SK-N-SH treated with all-trans-retinoic acid at 6 μM for 48 hours (cell line): ENCODE data around the gene CMKLR1.

Source experiments
- ATAC-seq: fragments of 200-7000 bp; cut with Tn5 transposase; 3 replicates; pipeline ENCODE4 v1.9.1; 2020; ENCODE audit warnings: mild to moderate bottlenecking, moderate library complexity
- BACH2 ChIP-seq: fragments of 250-450 bp; sonication (Bioruptor Pico); IDR thresholded peaks from 2 replicates; pipeline ENCODE4 v1.9.0; 2021; ENCODE audit warnings: mild to moderate bottlenecking, borderline replicate concordance
- CSDC2 ChIP-seq: fragments of 250-450 bp; sonication (Bioruptor Pico); IDR thresholded peaks from 2 replicates; pipeline ENCODE4 v1.5.0; 2020; ENCODE audit warnings: mild to moderate bottlenecking, moderate library complexity
- ESRRG ChIP-seq: fragments of 250-450 bp; sonication (Bioruptor Pico); IDR thresholded peaks from 2 replicates; pipeline ENCODE4 v1.6.1; 2021; ENCODE audit warnings: mild to moderate bottlenecking
- GLIS3 ChIP-seq: fragments of 250-450 bp; sonication (Bioruptor Pico); IDR thresholded peaks from 2 replicates; pipeline ENCODE4 v1.5.0; 2020; ENCODE audit warnings: mild to moderate bottlenecking, moderate library complexity
- OSR1 ChIP-seq: fragments of 250-450 bp; sonication (Bioruptor Pico); IDR thresholded peaks from 2 replicates; pipeline ENCODE4 v1.8.0; 2022; ENCODE audit warnings: moderate library complexity, mild to moderate bottlenecking, inconsistent platforms
- PPARA ChIP-seq: fragments of 250-450 bp; sonication (Bioruptor Pico); IDR thresholded peaks from 2 replicates; pipeline ENCODE4 v1.5.0; 2020; ENCODE audit warnings: mild to moderate bottlenecking, borderline replicate concordance
- RARB ChIP-seq: fragments of 250-450 bp; sonication (Bioruptor Pico); IDR thresholded peaks from 2 replicates; pipeline ENCODE4 v1.8.0; 2021; ENCODE audit warnings: mild to moderate bottlenecking, moderate library complexity
- SNAI2 ChIP-seq: fragments of 250-450 bp; sonication (Bioruptor Pico); IDR thresholded peaks from 2 replicates; pipeline ENCODE4 v1.5.0; 2020; ENCODE audit warnings: mild to moderate bottlenecking, moderate library complexity
- TCF4 ChIP-seq: fragments of 250-450 bp; sonication (Bioruptor Pico); IDR thresholded peaks from 2 replicates; pipeline ENCODE4 v1.8.0; 2021; ENCODE audit warnings: mild to moderate bottlenecking, moderate library complexity, borderline replicate concordance
- TOX ChIP-seq: fragments of 250-450 bp; sonication (Bioruptor Pico); IDR thresholded peaks from 2 replicates; pipeline ENCODE4 v1.8.0; 2021; ENCODE audit warnings: mild to moderate bottlenecking, moderate library complexity, borderline replicate concordance
- ZC3H10 ChIP-seq: fragments of 250-450 bp; sonication (Bioruptor Pico); IDR thresholded peaks from 2 replicates; pipeline ENCODE4 v1.5.1; 2021; ENCODE audit warnings: mild to moderate bottlenecking, moderate library complexity
- ZFP3 ChIP-seq: fragments of 250-450 bp; sonication (Bioruptor Pico); IDR thresholded peaks from 2 replicates; pipeline ENCODE4 v1.5.0; 2020; ENCODE audit warnings: mild to moderate bottlenecking, moderate library complexity
- ZFP30 ChIP-seq: fragments of 450-650 bp; formaldehyde crosslinking; IDR thresholded peaks from 2 replicates; pipeline ENCODE4 v1.5.0; 2022; ENCODE audit warnings: mild to moderate bottlenecking, moderate library complexity
- ZNF565 ChIP-seq: fragments of 450-650 bp; formaldehyde crosslinking; conservative IDR thresholded peaks from 2 replicates; pipeline ENCODE4 v1.5.0; 2020; ENCODE audit warnings: low read depth, mild to moderate bottlenecking, moderate library complexity
- ZNF70 ChIP-seq: fragments of 450-650 bp; formaldehyde crosslinking; IDR thresholded peaks from 2 replicates; pipeline ENCODE4 v1.5.0; 2020; ENCODE audit warnings: mild to moderate bottlenecking, moderate library complexity
- ZNF8 ChIP-seq: fragments of 450-650 bp; formaldehyde crosslinking; IDR thresholded peaks from 2 replicates; pipeline ENCODE4 v1.5.0; 2020; ENCODE audit warnings: mild to moderate bottlenecking, moderate library complexity
- TF ChIP-seq, protein P1 (sequence below): fragments of 250-450 bp; sonication (Bioruptor Pico); IDR thresholded peaks from 2 replicates; pipeline ENCODE4 v1.8.0; 2020; ENCODE audit warnings: mild to moderate bottlenecking, moderate library complexity, borderline replicate concordance
- TF ChIP-seq, protein P2 (sequence below): fragments of 250-450 bp; sonication (Bioruptor Pico); IDR thresholded peaks from 2 replicates; pipeline ENCODE4 v1.8.0; 2021; ENCODE audit warnings: low read depth, mild to moderate bottlenecking, moderate library complexity, borderline replicate concordance
- TF ChIP-seq, protein P3 (sequence below): fragments of 250-450 bp; sonication (Bioruptor Pico); IDR thresholded peaks from 2 replicates; pipeline ENCODE4 v1.5.1; 2021; ENCODE audit warnings: mild to moderate bottlenecking, moderate library complexity
- TF ChIP-seq, protein P4 (sequence below): fragments of 250-450 bp; sonication (Bioruptor Pico); IDR thresholded peaks from 2 replicates; pipeline ENCODE4 v1.5.1; 2020; ENCODE audit warnings: low read depth, mild to moderate bottlenecking, moderate library complexity

The CMKLR1 gene

DNA sequence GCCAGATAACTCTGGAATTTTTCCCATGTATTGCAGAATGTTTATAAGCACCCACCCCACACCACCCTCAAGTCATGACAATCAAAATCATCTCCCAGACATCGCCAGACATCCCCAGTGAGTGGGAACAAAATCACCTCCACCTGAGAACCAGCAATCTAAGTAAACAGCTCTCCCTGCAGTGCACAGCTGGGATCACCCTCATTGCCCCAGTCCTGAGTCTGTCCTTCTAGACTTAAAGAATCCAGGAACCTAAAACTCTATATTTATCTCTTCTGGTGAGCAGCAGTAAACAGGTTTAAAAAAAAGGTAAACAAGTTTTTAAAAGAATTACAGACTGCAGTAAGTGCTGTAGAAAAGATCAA lies 43.3 kb upstream of the CMKLR1 start:
- TF ChIP-seq ZFP3 (CRISPR knock-in tag) (no peak), CSDC2 (CRISPR knock-in tag) (no peak)

DNA sequence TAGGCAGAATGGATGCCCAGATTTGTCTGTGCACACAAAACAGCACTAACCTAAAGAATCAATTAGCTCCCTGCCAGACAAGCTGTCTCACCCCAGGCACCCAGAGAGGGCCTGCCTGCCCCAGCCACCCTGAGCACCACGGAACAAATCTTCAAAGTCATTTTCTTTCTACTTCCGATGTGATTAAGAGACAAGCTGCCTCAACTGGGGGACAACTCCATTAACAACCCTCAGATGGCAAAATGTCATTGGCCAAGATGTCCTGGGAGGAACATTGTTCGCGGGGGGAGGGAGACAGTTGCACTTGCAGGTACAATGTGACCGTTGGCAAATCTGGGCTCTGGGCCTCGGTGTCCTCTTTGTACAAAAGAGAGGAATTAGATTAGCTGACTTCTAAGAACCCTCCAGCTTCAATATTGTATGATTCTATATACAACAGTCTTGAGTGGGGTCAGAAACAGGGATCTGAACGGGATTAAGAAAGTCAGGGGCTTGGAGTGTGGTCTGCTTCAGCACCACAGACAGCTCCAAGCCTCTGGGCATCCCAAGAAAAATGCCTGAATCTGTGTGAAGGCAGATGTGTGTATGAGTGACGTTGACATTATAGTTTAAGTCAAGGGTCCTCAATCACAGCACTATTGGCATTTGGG lies 42.8 kb upstream of the CMKLR1 start:
- no peak for ATAC-seq
- TF ChIP-seq TOX (CRISPR knock-in tag) (no peak), PPARA (no peak)
- TF ChIP-seq, protein P1, sequence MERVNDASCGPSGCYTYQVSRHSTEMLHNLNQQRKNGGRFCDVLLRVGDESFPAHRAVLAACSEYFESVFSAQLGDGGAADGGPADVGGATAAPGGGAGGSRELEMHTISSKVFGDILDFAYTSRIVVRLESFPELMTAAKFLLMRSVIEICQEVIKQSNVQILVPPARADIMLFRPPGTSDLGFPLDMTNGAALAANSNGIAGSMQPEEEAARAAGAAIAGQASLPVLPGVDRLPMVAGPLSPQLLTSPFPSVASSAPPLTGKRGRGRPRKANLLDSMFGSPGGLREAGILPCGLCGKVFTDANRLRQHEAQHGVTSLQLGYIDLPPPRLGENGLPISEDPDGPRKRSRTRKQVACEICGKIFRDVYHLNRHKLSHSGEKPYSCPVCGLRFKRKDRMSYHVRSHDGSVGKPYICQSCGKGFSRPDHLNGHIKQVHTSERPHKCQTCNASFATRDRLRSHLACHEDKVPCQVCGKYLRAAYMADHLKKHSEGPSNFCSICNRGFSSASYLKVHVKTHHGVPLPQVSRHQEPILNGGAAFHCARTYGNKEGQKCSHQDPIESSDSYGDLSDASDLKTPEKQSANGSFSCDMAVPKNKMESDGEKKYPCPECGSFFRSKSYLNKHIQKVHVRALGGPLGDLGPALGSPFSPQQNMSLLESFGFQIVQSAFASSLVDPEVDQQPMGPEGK (CRISPR knock-in tag): no peak
- TF ChIP-seq, all 23 proteins: peak for 0

More for the DNA sequence above, 43.3 kb upstream of the CMKLR1 start:
- ATAC-seq: no peak

DNA sequence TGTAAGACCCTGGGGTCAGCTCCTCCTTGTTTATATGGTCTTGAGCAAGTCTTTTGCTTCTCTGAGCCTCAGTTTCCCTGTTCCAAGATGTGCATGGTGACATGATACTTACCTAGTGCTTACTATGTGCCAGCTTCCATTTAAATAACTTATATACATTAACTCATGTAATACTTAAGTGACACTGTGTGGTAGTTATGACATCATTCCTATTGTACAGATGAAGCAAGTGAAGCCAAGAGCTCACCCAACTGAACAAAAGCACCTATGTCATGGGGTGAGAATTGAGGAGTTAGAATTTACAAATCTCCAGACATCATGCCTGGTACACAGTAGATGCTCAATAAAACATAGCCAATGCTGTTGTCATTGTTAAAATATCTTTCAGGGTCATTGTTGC lies 41.3 kb upstream of the CMKLR1 start:
- TF ChIP-seq, protein P2, sequence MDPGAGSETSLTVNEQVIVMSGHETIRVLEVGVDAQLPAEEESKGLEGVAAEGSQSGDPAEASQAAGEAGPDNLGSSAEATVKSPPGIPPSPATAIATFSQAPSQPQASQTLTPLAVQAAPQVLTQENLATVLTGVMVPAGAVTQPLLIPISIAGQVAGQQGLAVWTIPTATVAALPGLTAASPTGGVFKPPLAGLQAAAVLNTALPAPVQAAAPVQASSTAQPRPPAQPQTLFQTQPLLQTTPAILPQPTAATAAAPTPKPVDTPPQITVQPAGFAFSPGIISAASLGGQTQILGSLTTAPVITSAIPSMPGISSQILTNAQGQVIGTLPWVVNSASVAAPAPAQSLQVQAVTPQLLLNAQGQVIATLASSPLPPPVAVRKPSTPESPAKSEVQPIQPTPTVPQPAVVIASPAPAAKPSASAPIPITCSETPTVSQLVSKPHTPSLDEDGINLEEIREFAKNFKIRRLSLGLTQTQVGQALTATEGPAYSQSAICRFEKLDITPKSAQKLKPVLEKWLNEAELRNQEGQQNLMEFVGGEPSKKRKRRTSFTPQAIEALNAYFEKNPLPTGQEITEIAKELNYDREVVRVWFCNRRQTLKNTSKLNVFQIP (CRISPR knock-in tag): no peak
- TF ChIP-seq, protein P3, sequence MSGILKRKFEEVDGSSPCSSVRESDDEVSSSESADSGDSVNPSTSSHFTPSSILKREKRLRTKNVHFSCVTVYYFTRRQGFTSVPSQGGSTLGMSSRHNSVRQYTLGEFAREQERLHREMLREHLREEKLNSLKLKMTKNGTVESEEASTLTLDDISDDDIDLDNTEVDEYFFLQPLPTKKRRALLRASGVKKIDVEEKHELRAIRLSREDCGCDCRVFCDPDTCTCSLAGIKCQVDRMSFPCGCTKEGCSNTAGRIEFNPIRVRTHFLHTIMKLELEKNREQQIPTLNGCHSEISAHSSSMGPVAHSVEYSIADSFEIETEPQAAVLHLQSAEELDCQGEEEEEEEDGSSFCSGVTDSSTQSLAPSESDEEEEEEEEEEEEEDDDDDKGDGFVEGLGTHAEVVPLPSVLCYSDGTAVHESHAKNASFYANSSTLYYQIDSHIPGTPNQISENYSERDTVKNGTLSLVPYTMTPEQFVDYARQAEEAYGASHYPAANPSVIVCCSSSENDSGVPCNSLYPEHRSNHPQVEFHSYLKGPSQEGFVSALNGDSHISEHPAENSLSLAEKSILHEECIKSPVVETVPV (CRISPR knock-in tag): no peak
- TF ChIP-seq RARB (CRISPR knock-in tag) (no peak), TCF4 (no peak), ZC3H10 (CRISPR knock-in tag) (no peak), GLIS3 (CRISPR knock-in tag) (no peak), CSDC2 (CRISPR knock-in tag) (no peak), ZNF565 (no peak), BACH2 (CRISPR knock-in tag) (no peak), ZNF70 (no peak), OSR1 (CRISPR knock-in tag) (no peak), ESRRG (no peak), ZNF8 (CRISPR knock-in tag) (no peak)
- TF ChIP-seq, protein P4, sequence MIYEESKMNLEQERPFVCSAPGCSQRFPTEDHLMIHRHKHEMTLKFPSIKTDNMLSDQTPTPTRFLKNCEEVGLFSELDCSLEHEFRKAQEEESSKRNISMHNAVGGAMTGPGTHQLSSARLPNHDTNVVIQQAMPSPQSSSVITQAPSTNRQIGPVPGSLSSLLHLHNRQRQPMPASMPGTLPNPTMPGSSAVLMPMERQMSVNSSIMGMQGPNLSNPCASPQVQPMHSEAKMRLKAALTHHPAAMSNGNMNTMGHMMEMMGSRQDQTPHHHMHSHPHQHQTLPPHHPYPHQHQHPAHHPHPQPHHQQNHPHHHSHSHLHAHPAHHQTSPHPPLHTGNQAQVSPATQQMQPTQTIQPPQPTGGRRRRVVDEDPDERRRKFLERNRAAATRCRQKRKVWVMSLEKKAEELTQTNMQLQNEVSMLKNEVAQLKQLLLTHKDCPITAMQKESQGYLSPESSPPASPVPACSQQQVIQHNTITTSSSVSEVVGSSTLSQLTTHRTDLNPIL (CRISPR knock-in tag): no peak
- ATAC-seq: no peak

DNA sequence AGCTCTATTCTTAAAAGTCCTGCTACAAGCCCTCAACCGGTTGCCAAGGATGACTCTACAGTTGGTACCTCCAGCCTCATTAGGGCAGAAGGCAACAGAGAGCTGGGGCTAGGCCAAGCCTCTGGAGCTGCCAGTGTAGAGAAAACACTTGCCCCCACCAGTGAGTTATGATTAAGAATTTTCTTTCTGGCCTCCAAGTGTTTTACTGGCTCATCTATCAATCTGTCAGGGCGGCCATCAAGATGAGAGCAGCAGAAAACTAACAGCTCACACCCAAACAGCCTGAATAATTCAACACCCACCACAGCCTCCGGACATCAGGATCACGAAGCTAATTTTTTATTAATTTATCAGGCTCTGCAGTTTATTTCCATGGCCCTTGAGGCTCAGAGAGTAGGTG lies 40.7 kb upstream of the CMKLR1 start:
- TF ChIP-seq, protein P2 (CRISPR knock-in tag): no peak
- TF ChIP-seq ZNF70: no peak
- TF ChIP-seq OSR1 (CRISPR knock-in tag): no peak
- no peak for TF ChIP-seq ZNF565
- no peak for TF ChIP-seq ZFP30 (CRISPR knock-in tag)
- TF ChIP-seq TCF4: no peak
- no peak for TF ChIP-seq PPARA
- no peak for TF ChIP-seq SNAI2 (CRISPR knock-in tag)
- TF ChIP-seq CSDC2 (CRISPR knock-in tag): no peak
- TF ChIP-seq, protein P4 (CRISPR knock-in tag): no peak
- no peak for ATAC-seq
